HG03039 (cell line): ENCODE data around the gene SLC44A5.

Experiments used
- ATAC-seq: cut with Tn5 transposase; IDR thresholded peaks from one replicate; pipeline ENCODE4 v1.9.1; 2021; ENCODE audit warnings: mild to moderate bottlenecking, moderate library complexity; ENCODE audit not compliant: unreplicated experiment

The SLC44A5 gene

GRCh38 chr1:75589637-75590036 is 21.3 kb downstream of the SLC44A5 start:
- no peak for ATAC-seq

DNA sequence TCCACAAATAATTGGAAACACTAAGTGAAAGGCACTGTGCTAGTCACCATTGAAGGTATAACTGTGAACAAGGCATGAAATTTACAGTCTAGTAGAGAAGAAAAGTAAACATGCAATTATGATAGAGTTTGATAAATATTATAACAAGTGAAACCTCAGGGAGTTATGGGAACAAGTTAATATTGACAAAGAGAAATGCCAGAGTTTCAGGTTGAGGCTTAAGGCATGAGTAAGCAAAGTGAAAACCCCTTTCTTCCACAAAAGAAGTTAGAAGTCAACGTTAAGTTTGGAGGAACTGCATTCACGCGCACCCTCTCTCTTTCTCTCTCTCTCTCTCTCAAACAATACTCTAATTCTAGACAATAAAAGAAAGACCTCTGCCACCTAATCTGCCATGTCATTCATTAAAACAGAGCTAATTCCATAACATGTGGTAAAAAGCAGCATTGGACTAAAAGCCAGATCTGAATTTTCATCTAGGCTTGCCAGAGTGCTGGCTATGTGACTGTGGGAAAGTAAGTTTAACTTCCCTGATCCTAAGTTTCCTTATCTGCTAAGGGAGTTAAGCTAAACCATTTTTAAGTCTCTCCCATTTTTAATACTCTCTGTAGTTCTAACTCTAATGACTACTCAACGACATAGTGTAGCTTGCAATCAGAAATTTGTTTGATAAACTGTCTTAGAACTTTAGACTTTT is 22.0 kb downstream of the SLC44A5 start:
- no peak for ATAC-seq

DNA sequence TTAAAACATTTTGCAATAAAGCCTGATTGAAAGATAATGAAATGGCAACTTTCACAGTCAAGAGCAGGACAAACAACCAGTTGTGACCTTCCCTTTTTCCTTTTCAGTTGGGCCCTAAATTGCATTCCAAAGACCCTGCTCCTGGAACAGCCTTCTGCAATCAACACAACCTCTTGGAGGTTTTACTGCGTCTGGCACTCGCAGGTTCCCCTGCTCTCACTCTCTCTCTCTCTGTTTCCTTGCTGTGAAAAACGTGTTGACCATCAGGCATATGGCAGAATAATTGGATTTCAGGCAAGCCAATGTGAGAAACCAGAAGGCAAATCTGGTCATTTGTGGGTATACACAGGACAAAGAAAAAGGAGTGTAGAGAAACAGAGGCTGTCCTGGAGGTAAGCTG is 23.2 kb downstream of the SLC44A5 start:
- no peak for ATAC-seq

DNA sequence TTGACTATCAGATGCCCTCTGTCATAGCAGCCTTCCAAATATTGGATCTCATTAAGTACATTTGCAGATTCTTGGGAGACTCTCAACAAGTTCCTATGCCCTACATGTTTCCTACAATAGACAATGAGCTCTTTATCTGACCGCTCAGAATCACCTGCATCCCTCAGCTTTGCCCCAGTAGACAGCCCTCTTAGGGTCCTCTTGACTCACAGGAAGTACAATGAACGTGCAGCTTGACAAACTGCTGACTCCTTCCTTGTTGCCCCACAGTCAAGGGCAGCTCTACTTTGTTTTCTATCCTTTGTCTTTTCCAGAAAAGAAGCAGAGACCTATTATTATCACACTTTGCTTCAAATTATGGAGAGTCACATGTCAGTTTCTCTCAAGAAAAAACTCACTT is 27.6 kb downstream of the SLC44A5 start:
- no peak for ATAC-seq

DNA sequence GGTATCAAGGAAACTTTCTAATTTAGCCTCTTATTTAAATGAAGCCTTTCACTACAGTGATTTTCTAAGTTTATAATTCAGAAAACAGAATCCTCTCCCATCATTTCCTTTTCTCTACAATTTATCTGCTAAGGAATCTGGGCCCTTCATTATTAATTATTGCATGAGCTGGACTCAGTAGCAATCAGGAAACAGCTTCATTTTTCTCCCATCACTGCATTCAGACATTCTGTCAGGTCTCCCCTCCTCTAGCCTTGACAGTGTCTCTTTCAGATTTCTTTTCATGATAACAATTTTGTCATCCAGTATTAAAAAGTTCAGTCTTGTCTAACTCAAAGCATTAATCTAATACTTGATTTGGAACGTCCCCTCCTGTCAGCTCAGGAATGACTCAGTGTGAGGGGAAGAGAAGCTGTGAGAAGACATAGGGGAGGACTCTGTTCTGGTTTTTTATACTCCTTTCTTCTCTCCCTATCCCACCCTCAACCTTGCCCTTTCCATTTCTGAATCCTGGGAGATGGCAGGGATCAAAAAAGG is 28.1 kb downstream of the SLC44A5 start:
- no peak for ATAC-seq

GRCh38 chr1:75579046-75579445 is 31.9 kb downstream of the SLC44A5 start:
- ATAC-seq = no peak

DNA sequence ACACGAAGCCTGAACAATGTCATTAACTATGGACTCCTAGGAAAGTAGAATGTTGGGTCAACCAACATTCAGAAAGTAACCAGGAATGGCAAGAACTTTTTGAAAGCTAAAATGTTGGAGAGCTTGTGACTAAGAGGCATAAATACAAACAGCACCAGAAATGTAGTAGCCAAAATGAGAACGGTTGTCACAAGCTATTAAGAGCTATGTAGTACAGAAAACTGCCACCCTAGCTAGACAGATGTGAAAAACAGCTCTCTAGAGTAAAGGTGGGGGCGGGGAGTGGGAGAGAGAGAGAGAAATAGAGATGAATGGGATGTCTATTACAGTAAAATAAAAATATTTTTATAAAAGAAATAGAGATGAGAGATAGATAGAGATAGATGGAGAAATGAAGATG is 35.1 kb downstream of the SLC44A5 start:
- ATAC-seq = no peak

- no peak for ATAC-seq
Observed at GRCh38 chr1:75567191-75567590, 43.7 kb downstream of the SLC44A5 start.

GRCh38 chr1:75559800-75560199 is 51.1 kb downstream of the SLC44A5 start:
- ATAC-seq = no peak

DNA sequence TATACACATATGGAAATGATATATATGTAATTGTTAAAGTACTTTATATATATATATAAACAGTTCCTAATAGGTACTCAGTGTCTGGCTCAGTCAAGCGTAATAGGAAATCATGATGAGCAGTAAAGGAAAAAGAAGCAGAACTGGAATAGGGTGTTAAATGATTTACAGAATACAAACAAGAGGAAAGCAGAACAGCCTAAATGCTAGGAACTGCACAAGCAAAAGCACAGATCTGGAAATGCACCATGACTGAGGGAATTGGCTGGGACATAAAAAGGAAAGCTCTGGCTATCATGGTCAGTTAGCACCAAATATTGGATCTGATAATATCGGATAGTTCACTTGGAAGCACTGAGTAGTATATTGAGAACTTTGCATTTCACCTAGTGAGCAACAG is 51.8 kb downstream of the SLC44A5 start:
- no peak for ATAC-seq

DNA sequence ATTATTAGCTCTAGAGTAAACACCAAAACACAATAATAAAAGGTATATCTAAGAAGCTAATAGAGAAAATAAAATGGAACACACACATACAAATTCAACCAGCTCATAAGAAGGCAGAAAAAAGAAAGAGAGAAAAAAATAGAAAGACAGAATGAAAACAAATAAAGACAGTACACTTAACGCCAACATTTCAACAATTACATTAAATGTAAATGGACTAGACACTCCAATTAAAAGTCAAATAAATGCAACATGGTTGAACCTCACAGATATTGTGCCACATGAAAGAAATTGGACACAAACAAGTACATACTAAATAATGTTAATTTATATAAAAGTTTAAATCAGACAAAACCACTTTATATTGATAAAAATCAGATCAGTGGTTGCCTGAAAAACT is 56.0 kb downstream of the SLC44A5 start:
- no peak for ATAC-seq

DNA sequence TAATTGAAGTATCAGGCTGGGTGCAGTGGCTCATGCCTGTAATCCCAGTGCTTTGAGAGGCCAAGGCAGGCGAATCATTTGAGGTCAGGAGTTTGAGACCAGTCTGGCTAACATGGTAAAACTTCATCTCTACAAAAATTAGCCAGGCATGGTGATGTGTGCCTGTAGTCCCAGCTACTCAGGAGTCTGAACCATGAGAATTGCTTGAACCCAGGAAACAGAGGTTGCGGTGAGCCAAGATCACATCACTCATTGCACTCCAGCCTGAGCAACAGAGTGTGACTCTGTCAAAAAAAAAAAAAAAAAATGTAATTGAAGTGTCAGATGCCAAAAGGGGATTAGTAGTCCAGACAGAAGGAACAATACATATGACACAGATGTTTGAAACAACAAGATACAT is 56.7 kb downstream of the SLC44A5 start:
- ATAC-seq = no peak

DNA sequence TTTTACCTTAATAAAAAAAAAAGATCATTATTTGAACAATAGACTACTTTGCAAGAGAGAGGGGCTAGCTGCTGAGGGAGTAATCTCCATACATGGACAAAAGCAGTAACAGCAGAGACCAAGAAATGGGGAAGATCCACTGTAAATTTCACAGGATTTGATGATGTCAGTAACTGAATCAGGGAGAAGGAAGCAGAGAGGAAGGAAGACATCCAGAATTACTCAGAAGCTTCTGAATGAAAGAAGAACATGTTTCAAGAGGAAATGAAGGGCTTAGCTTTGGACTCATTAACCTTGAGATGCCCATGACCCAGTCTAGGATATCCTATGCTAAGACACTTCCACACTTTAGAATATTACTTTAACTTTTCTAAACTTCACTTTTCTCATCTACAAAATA is 60.4 kb downstream of the SLC44A5 start:
- ATAC-seq = no peak

- ATAC-seq = no peak
Observed at GRCh38 chr1:75548721-75549480, 62.0 kb downstream of the SLC44A5 start.

- ATAC-seq = no peak
Observed at GRCh38 chr1:75543705-75544104, 67.2 kb downstream of the SLC44A5 start.

GRCh38 chr1:75542818-75543570 is 67.9 kb downstream of the SLC44A5 start:
- no peak for ATAC-seq

GRCh38 chr1:75539230-75540116 is 71.4 kb downstream of the SLC44A5 start:
- no peak for ATAC-seq

- ATAC-seq = no peak
Observed at GRCh38 chr1:75533085-75533484, 77.8 kb downstream of the SLC44A5 start.

DNA sequence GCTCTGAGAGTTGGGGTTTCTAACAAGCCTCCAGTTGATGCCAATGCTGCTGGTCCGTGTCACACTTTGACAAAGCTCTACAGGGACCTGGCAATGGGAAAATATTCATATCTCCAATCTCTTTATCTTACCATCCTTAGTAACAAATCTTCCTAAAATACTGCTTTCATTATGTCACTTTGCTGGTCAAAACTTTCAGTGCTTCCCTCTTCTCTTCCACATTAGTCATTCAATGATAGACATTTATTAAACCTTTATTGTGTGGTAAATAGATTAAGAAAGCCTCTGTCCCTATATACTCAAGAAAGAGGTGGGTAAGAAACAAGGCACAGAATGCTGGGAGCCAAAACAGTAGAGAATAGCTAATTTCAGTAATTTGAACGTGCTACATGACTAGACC is 79.3 kb downstream of the SLC44A5 start:
- no peak for ATAC-seq

GRCh38 chr1:75529488-75529887 is 81.4 kb downstream of the SLC44A5 start:
- ATAC-seq = no peak

DNA sequence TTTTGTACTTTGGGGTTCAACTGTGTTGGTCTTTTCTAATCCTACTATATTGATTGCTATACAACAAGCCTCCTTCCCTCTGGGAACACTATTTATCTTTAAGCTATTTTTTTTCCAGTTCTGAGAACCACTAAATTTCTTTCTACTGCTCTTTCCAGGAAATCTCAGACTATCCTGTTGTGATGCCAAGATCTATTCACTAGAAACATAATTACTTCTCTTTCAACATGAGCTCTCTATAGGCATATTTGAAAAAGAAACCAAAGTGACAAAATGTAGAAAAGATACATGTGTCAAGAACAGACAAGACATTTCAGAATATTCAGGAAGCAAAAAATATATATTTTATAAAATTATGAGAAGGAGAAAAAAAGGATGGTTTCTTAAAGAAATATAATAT is 82.9 kb downstream of the SLC44A5 start:
- ATAC-seq = no peak
